H1 (cell line): Measurements from ENCODE around the gene DNAAF6. TPM values are rescaled to one million over a fixed set of nuclear protein-coding genes. Genes with fewer than 3 reads are reported as not detected.

Experiments
- CTCF ChIA-PET: fragments of 300-600 bp; sonication (Branson Sonifier 250); formaldehyde crosslinking; loops from one replicate; lab custom pipeline; 2021; ENCODE audit not compliant: partially characterized antibody; lab: Charles Lee
- POLR2A ChIA-PET: fragments of 300-600 bp; sonication (Branson Sonifier 250); formaldehyde crosslinking; loops from one replicate; lab custom pipeline; 2021; ENCODE audit warnings: inconsistent platforms; ENCODE audit not compliant: partially characterized antibody; lab: Charles Lee
- DNase-seq, 2 experiments: peaks; one replicate each; pipeline versions ENCODE4 v3.0.0 to v3.0.0-alpha.2; 2010 to 2022; ENCODE audit warnings: low spot score in 2 of 2, low read depth in 1 of 2, mixed read lengths in 1 of 2
- FAIRE-seq: peaks from 2 replicates; lab custom pipeline; 2011; peaks lifted over from hg19 to GRCh38; lab: Jason Lieb, UNC
- H2AFZ ChIP-seq: 2 replicates; pipeline ENCODE4 v1.8.1; 2012; ENCODE audit warnings: low read length, inconsistent platforms
- H2AK5ac ChIP-seq: 2 replicates; pipeline ENCODE4 v1.6.1; 2013; ENCODE audit warnings: low read depth, low read length
- H2BK120ac ChIP-seq: replicated peaks from 2 replicates; pipeline ENCODE3; 2013; ENCODE audit warnings: low read depth, low read length, inconsistent platforms
- H2BK12ac ChIP-seq: 2 replicates; pipeline ENCODE4 v1.6.1; 2013; ENCODE audit warnings: low read depth, low read length
- H2BK15ac ChIP-seq: 2 replicates; pipeline ENCODE4 v1.6.1; 2013; ENCODE audit warnings: low read length
- H2BK20ac ChIP-seq: 2 replicates; pipeline ENCODE4 v1.6.1; 2013; ENCODE audit warnings: low read length
- H2BK5ac ChIP-seq: 2 replicates; pipeline ENCODE4 v1.6.1; 2013; ENCODE audit warnings: low read depth, low read length
- H3K14ac ChIP-seq: 2 replicates; pipeline ENCODE4 v1.6.1; 2013; ENCODE audit warnings: inconsistent platforms; ENCODE audit not compliant: insufficient read length
- H3K18ac ChIP-seq: 2 replicates; pipeline ENCODE4 v1.6.1; 2013; ENCODE audit warnings: low read length; ENCODE audit errors: extremely low read depth
- H3K23ac ChIP-seq: 2 replicates; pipeline ENCODE4 v1.6.1; 2013; ENCODE audit warnings: inconsistent platforms; ENCODE audit not compliant: insufficient read length
- H3K23me2 ChIP-seq: 2 replicates; pipeline ENCODE4 v1.6.1; 2013; ENCODE audit warnings: low read depth, low read length
- H3K27ac ChIP-seq: 2 replicates; pipeline ENCODE4 v1.6.1; 2011; ENCODE audit warnings: low read depth, low read length, inconsistent platforms
- H3K27me3 ChIP-seq, 4 experiments: replicated peaks in 1 of 4; 1 replicate in 1 of 4; 2 replicates in 3 of 4; pipeline versions ENCODE4 v1.6.1 to v1.8.1; 2011 to 2013; ENCODE audit warnings: low read length in 3 of 4, mild to moderate bottlenecking in 3 of 4, inconsistent platforms in 2 of 4, mixed read lengths in 2 of 4, moderate library complexity in 1 of 4; ENCODE audit not compliant: control insufficient read depth in 3 of 4, insufficient read depth in 3 of 4; ENCODE audit errors: extremely low read depth in 1 of 4
- H3K36me3 ChIP-seq, 4 experiments: 2 replicates each; pipeline versions ENCODE4 v1.6.1 to v1.8.1; 2011 to 2013; ENCODE audit warnings: mild to moderate bottlenecking in 4 of 4, low read length in 3 of 4, moderate library complexity in 2 of 4, control low read depth in 1 of 4, inconsistent platforms in 1 of 4; ENCODE audit not compliant: insufficient read depth in 4 of 4, control insufficient read depth in 2 of 4
- H3K4ac ChIP-seq: replicated peaks from 2 replicates; pipeline ENCODE3; 2013; ENCODE audit warnings: low read length, low read depth, mixed read lengths, inconsistent platforms; ENCODE audit not compliant: insufficient read length
- H3K4me1 ChIP-seq, 4 experiments: replicated peaks in 1 of 4; 1 replicate in 1 of 4; 2 replicates in 3 of 4; pipeline versions ENCODE4 v1.6.1 to v1.8.1; 2011 to 2013; ENCODE audit warnings: low read length in 3 of 4, inconsistent platforms in 2 of 4, mixed read lengths in 1 of 4; ENCODE audit not compliant: insufficient read depth in 4 of 4, control insufficient read depth in 3 of 4
- H3K4me2 ChIP-seq, 2 experiments: 2 replicates each; pipeline versions ENCODE4 v1.6.1 to v1.8.1; 2011 to 2013; ENCODE audit warnings: low read depth in 2 of 2, low read length in 2 of 2, control low read depth in 1 of 2, inconsistent platforms in 1 of 2, mild to moderate bottlenecking in 1 of 2; ENCODE audit not compliant: insufficient read depth in 1 of 2
- H3K4me3 ChIP-seq, 4 experiments: fragments of 200-600, 300-600 bp in 1 of 4; sonication (generic), shearing (Covaris generic), sonication (Bioruptor Twin) in 1 of 4; 2 replicates each; pipeline versions ENCODE4 v1.5.1 to v1.8.1; 2011 to 2016; ENCODE audit warnings: low read length in 4 of 4, low read depth in 3 of 4, control low read depth in 2 of 4, inconsistent platforms in 2 of 4, mild to moderate bottlenecking in 2 of 4, mixed read lengths in 1 of 4, moderate library complexity in 1 of 4; ENCODE audit not compliant: insufficient read depth in 2 of 4; ENCODE audit errors: extremely low read depth in 1 of 4
- H3K56ac ChIP-seq: replicated peaks from 2 replicates; pipeline ENCODE3; 2013; ENCODE audit warnings: low read depth, mild to moderate bottlenecking, mixed read lengths, low read length, inconsistent platforms; ENCODE audit not compliant: insufficient read length
- H3K79me1 ChIP-seq: 2 replicates; pipeline ENCODE4 v1.6.1; 2013; ENCODE audit warnings: low read depth, low read length, control low read depth
- H3K79me2 ChIP-seq, 2 experiments: 2 replicates each; pipeline versions ENCODE4 v1.6.1 to v1.8.1; 2012 to 2013; ENCODE audit warnings: low read length in 2 of 2, mild to moderate bottlenecking in 2 of 2, inconsistent platforms in 1 of 2; ENCODE audit not compliant: insufficient read depth in 2 of 2, control insufficient read depth in 1 of 2
- H3K9ac ChIP-seq, 4 experiments: replicated peaks in 1 of 4; 1 replicate in 1 of 4; 2 replicates in 3 of 4; pipeline versions ENCODE4 v1.6.1 to v1.8.1; 2011 to 2013; ENCODE audit warnings: low read depth in 3 of 4, low read length in 3 of 4, control low read depth in 2 of 4, mild to moderate bottlenecking in 2 of 4, moderate library complexity in 2 of 4, inconsistent platforms in 1 of 4; ENCODE audit errors: extremely low read depth in 1 of 4
- H3K9me3 ChIP-seq, 2 experiments: 2 replicates each; pipeline versions ENCODE4 v1.6.1 to v1.8.1; 2012 to 2013; ENCODE audit warnings: mild to moderate bottlenecking in 2 of 2, moderate library complexity in 2 of 2, control low read depth in 1 of 2, inconsistent platforms in 1 of 2, low read depth in 1 of 2, low read length in 1 of 2, mixed read lengths in 1 of 2; ENCODE audit not compliant: insufficient read depth in 2 of 2
- H4K20me1 ChIP-seq, 2 experiments: replicated peaks in 1 of 2; 2 replicates each; pipeline versions ENCODE3 to v1.8.1; 2011 to 2013; ENCODE audit warnings: inconsistent platforms in 2 of 2, low read length in 2 of 2, mild to moderate bottlenecking in 1 of 2; ENCODE audit not compliant: insufficient read depth in 2 of 2, control insufficient read depth in 1 of 2
- H4K5ac ChIP-seq: 2 replicates; pipeline ENCODE4 v1.6.1; 2013; ENCODE audit warnings: low read length, low read depth, mixed read lengths, inconsistent platforms; ENCODE audit not compliant: insufficient read length
- H4K8ac ChIP-seq: 2 replicates; pipeline ENCODE4 v1.8.0; 2013; ENCODE audit warnings: mild to moderate bottlenecking, moderate library complexity, low read length, inconsistent platforms; ENCODE audit not compliant: insufficient read depth; ENCODE audit errors: extremely low read depth
- H4K91ac ChIP-seq: replicated peaks from 2 replicates; pipeline ENCODE3; 2013; ENCODE audit warnings: low read length, mixed read lengths, inconsistent platforms; ENCODE audit not compliant: insufficient read length
- ATF2 ChIP-seq: IDR thresholded peaks from 2 replicates; pipeline ENCODE4 v1.6.1; 2012; ENCODE audit warnings: low read length, inconsistent platforms
- EGR1 ChIP-seq: IDR thresholded peaks from 2 replicates; pipeline ENCODE4 v1.6.1; 2011; ENCODE audit warnings: low read depth, low read length, borderline replicate concordance
- EP300 ChIP-seq, 2 experiments: IDR thresholded peaks; 1 replicate in 1 of 2; 2 replicates in 1 of 2; pipeline ENCODE4 v1.6.1; 2011 to 2012; ENCODE audit warnings: low read depth in 2 of 2, low read length in 2 of 2, mild to moderate bottlenecking in 2 of 2, borderline replicate concordance in 1 of 2, inconsistent platforms in 1 of 2, moderate library complexity in 1 of 2
- GABPA ChIP-seq: IDR thresholded peaks from 2 replicates; pipeline ENCODE4 v1.6.1; 2011; ENCODE audit warnings: mild to moderate bottlenecking, low read length, moderate library complexity, borderline replicate concordance; ENCODE audit not compliant: insufficient read depth
- JUND ChIP-seq: IDR thresholded peaks from 2 replicates; pipeline ENCODE4 v1.6.1; 2011; ENCODE audit warnings: mild to moderate bottlenecking, improper control_type of control experiment, low read length
- RNF2 ChIP-seq: fragments of 200-900, 300-1000 bp; sonication (generic); IDR thresholded peaks from 2 replicates; pipeline ENCODE4 v1.7.1; 2016; ENCODE audit warnings: borderline replicate concordance, low read depth, mild to moderate bottlenecking, antibody characterized with exemption, low read length; ENCODE audit not compliant: poor library complexity, severe bottlenecking; ENCODE audit errors: missing control alignments
- SAP30 ChIP-seq: fragments of 300-600 bp; sonication (generic); IDR thresholded peaks from 2 replicates; pipeline ENCODE4 v1.7.1; 2012; ENCODE audit warnings: low read length, moderate library complexity, mild to moderate bottlenecking, inconsistent platforms; ENCODE audit not compliant: insufficient read depth, insufficient replicate concordance
- SIN3A ChIP-seq, 2 experiments: IDR thresholded peaks in 1 of 2; conservative IDR thresholded peaks in 1 of 2; 2 replicates each; pipeline ENCODE4 v1.6.1; 2011 to 2012; ENCODE audit warnings: low read length in 2 of 2, improper control_type of control experiment in 1 of 2, low read depth in 1 of 2, mild to moderate bottlenecking in 1 of 2
- TBP ChIP-seq: IDR thresholded peaks from 2 replicates; pipeline ENCODE4 v1.6.1; 2011; ENCODE audit warnings: low read depth, low read length, improper control_type of control experiment
- TCF12 ChIP-seq: IDR thresholded peaks from 2 replicates; pipeline ENCODE4 v1.6.1; 2011; ENCODE audit warnings: low read depth, mild to moderate bottlenecking, low read length
- YY1 ChIP-seq: IDR thresholded peaks from 2 replicates; pipeline ENCODE4 v1.6.1; 2011; ENCODE audit warnings: low read depth, mild to moderate bottlenecking, low read length
- ZNF274 ChIP-seq: IDR thresholded peaks from 2 replicates; pipeline ENCODE4 v1.7.0; 2012; ENCODE audit warnings: low read length, borderline replicate concordance; ENCODE audit errors: extremely low read depth
- WGBS, 2 experiments: shearing (Covaris generic) in 1 of 2; methylation state at CpG; one replicate each; pipeline versions ENCODE4 v1.1.6 to v1.1.7; 2013 to 2015; ENCODE audit warnings: low lambda C conversion rate in 2 of 2, mixed read lengths in 2 of 2, inconsistent platforms in 1 of 2, low coverage in 1 of 2, missing lambda C conversion rate in 1 of 2; ENCODE audit not compliant: insufficient replicate concordance in 2 of 2, insufficient coverage in 1 of 2, insufficient read length in 1 of 2; ENCODE audit errors: extremely low coverage in 1 of 2, missing lambda C conversion rate in 1 of 2; 5-methylcytosine and 5-hydroxymethylcytosine counted together
- polyA plus RNA-seq, 7 experiments: library from polyadenylated mRNA; depleted of rRNA in 3 of 7; stranded (reverse) in 5 of 7; unstranded in 2 of 7; fragments of >200 nt in 5 of 7; fragments of 200-250 nt in 2 of 7; gene quantifications; 1 replicate in 5 of 7; 2 replicates in 1 of 7; 4 replicates in 1 of 7; pipeline versions ENCODE4 v1.2.1 to v1.2.3, GENCODE V29; 2011 to 2013; ENCODE audit warnings: missing spikeins in 2 of 7, mixed read lengths in 2 of 7
- total RNA-seq: library from RNA; stranded (reverse); fragmentation: NEBNext Ultra II Directional; extraction: Animal tissue kit (Norgen Biotek cat#: 25700); gene quantifications from 2 replicates; pipeline ENCODE4 v1.2.1, GENCODE V29; 2021

DNAAF6 gene
- total and polyA plus RNA-seq, 2 of the 8 experiments (the other 6 are each of a cell fraction or from before 2014, with no cell fraction given), result not detected

- Histone ChIP-seq H3K4me2 (no peak overlapping the region), H4K5ac (no peak overlapping the region), H3K79me2 (no peaks in the 10 kb centered on the region), H3K18ac (no peak overlapping the region), H3K14ac (no peak overlapping the region), H3K23me2 (no peaks in the 10 kb centered on the region), H3K4ac (no peak overlapping the region), H3K79me1 (no peaks in the 10 kb centered on the region), H2BK5ac (no peak overlapping the region), H3K4me3 (no peak overlapping the region), H4K20me1 (no peaks in the 10 kb centered on the region), H2BK120ac (no peak overlapping the region), H2BK12ac (no peak overlapping the region), H3K9ac (no peak overlapping the region), H4K8ac (no peak overlapping the region), H3K4me1 (peaks cover 0 to 3% (median under 1%) of the 10 kb centered on the region in 4 experiments; a peak in 2 of 7 replicates), H3K36me3 (no peaks in the 10 kb centered on the region), H3K27ac (no peak overlapping the region), H4K91ac (no peak overlapping the region), H3K27me3 (no peaks in the 10 kb centered on the region), H3K56ac (no peak overlapping the region), H2AFZ (no peak overlapping the region), H2BK15ac (no peak overlapping the region), H3K23ac (no peak overlapping the region), H2BK20ac (no peak overlapping the region), H2AK5ac (no peak overlapping the region), H3K9me3 (no peaks in the 10 kb centered on the region)
- WGBS, 2 experiments, result 100% methylated on average over 1 of the region's 1 CpG; no CpG with 5 or more reads in 1 of the 2 experiments
- DNase-seq (no peak), FAIRE-seq (no peak)
- POLR2A ChIA-PET, result no interaction called here
- CTCF ChIA-PET, result no interaction called here
- TF ChIP-seq JUND (no peak), EGR1 (no peak), SIN3A (conservative IDR thresholded peaks at IDR 0.05 in 1 of 2, IDR thresholded peaks at IDR 0.05 in 1 of 2; ENCODE audit: low read depth in 1 of 2, low read length in 2 of 2) (no peak), RNF2 (no peak), YY1 (no peak), EP300 (IDR thresholded peaks at IDR 0.05; ENCODE audit: borderline replicate concordance in 1 of 2, low read depth in 2 of 2, low read length in 2 of 2) (no peak), TCF12 (no peak), ZNF274 (no peak), TBP (no peak), GABPA (no peak), ATF2 (no peak), SAP30 (no peak)
Measured at GRCh38 chrX:107213477-107213876, 7.1 kb downstream of the DNAAF6 start.
